CD4-positive, alpha-beta T cell treated with Interleukin-21 for 1 hour (primary cell): ENCODE data around the gene LMX1A.

ENCODE experiments used
- DNase-seq: peaks from one replicate; pipeline ENCODE4 v3.0.0-alpha.2; 2020

Gene LMX1A

GRCh38 chr1:165212229-165212628 is 144.3 kb downstream of the LMX1A start:
- DNase-seq: no peak

- DNase-seq: no peak
These were observed 148.5 kb downstream of the LMX1A start for GRCh38 chr1:165207853-165208515.

- DNase-seq: no peak
These were observed 151.4 kb downstream of the LMX1A start for GRCh38 chr1:165205145-165205544.

GRCh38 chr1:165204548-165204947 is 152.0 kb downstream of the LMX1A start:
- DNase-seq: no peak

- no peak for DNase-seq
These were observed 165.4 kb downstream of the LMX1A start for GRCh38 chr1:165191087-165191486.

- DNase-seq: no peak
These were observed 166.6 kb downstream of the LMX1A start for GRCh38 chr1:165189913-165190312.

- DNase-seq: no peak
These were observed 167.5 kb downstream of the LMX1A start for GRCh38 chr1:165189011-165189410.

GRCh38 chr1:165187031-165188009 is 169.2 kb downstream of the LMX1A start:
- no peak for DNase-seq

- DNase-seq: no peak
These were observed 171.2 kb downstream of the LMX1A start for GRCh38 chr1:165185161-165185889.

GRCh38 chr1:165182975-165183374 is 173.5 kb downstream of the LMX1A start:
- DNase-seq: no peak

GRCh38 chr1:165179306-165179705 is 177.2 kb downstream of the LMX1A start:
- DNase-seq: no peak

GRCh38 chr1:165174491-165174890 is 182.0 kb downstream of the LMX1A start:
- DNase-seq: no peak

GRCh38 chr1:165173818-165174217 is 182.7 kb downstream of the LMX1A start:
- no peak for DNase-seq

- no peak for DNase-seq
These were observed 183.1 kb downstream of the LMX1A start for GRCh38 chr1:165173409-165173808.

- DNase-seq: no peak
These were observed 183.8 kb downstream of the LMX1A start for GRCh38 chr1:165172666-165173065.

- DNase-seq: no peak
These were observed 186.8 kb downstream of the LMX1A start for GRCh38 chr1:165169729-165170128.

- no peak for DNase-seq
These were observed 187.5 kb downstream of the LMX1A start for GRCh38 chr1:165169028-165169427.

GRCh38 chr1:165168467-165168866 is 188.0 kb downstream of the LMX1A start:
- no peak for DNase-seq

- DNase-seq: no peak
These were observed 193.8 kb downstream of the LMX1A start for GRCh38 chr1:165162671-165163241.

- no peak for DNase-seq
These were observed 195.4 kb downstream of the LMX1A start for GRCh38 chr1:165161130-165161529.

GRCh38 chr1:165153182-165153581 is 203.3 kb downstream of the LMX1A start:
- DNase-seq: no peak

- no peak for DNase-seq
These were observed 203.8 kb downstream of the LMX1A start for GRCh38 chr1:165152727-165153126.

- DNase-seq: no peak
These were observed 204.4 kb downstream of the LMX1A start for GRCh38 chr1:165152109-165152508.
